Peyer's patch (tissue), 4 donors: ENCODE data around the gene SBF2.

Experiments used
- CTCF ChIP-seq, 6 experiments: fragments of 450-650 bp in 4 of 6; fragments of 200-600 bp in 2 of 6; sonication (generic) in 1 of 6; IDR thresholded peaks; one replicate each; pipeline ENCODE4 v1.5.1; 2017 to 2019; ENCODE audit warnings: antibody characterized with exemption in 6 of 6, mild to moderate bottlenecking in 3 of 6, moderate library complexity in 1 of 6
- POLR2A ChIP-seq, 2 donors: fragments of 450-650 bp; IDR thresholded peaks; one replicate each; pipeline ENCODE4 v1.5.1; 2017; ENCODE audit warnings: antibody characterized with exemption in 2 of 2, mild to moderate bottlenecking in 2 of 2, moderate library complexity in 2 of 2

GRCh38 chr11:9842923-9843322 lies 451.1 kb downstream of the SBF2 start:
- TF ChIP-seq CTCF (IDR thresholded peaks at IDR 0.05) (no peak), POLR2A (IDR thresholded peaks at IDR 0.05) (no peak)
